ENCODE data around the gene RNF115. TPM values are rescaled to one million over a fixed set of nuclear protein-coding genes. Genes with fewer than 3 reads are reported as not detected.

Gene RNF115
- total RNA-seq, 1 experiment from 2014 or later: 11.0 TPM

DNA sequence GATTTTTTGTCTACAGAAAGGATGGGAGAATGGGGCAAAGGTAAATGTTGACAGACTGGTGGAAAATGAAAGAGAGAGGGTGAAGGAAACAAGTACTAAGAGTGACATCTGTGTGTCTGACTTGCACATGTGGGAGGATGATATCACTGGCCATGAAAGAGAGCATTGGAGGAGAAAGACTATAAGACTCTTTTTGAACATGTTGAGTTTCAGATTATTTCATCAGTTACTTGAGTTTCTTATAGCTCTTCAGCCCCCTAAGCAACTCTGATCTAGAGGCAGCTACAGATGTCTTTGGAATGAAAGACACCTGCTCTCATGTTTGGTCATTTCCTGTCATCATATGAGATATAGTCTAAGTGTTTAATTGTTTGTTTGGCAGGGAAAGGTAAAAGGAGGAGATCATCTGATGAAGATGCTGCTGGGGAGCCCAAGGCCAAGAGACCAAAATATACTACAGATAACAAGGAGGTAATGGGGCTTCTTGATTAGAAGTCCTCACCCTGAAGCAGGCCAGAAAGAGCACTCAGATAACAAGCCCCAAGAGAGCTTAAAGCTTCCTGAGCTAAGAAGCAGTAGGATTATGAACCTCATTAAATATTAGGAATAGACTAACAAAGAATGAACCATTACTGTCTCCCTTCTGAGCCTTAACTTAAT is 4.6 kb upstream of the RNF115 start:
- no peak overlapping the region for H3K14ac ChIP-seq (ENCODE audit: insufficient read depth, low read length)
- no peak overlapping the region for H2BK12ac ChIP-seq (ENCODE audit: insufficient read length, low read depth, low read length)
- H4K20me1 ChIP-seq (ENCODE audit: control insufficient read depth, insufficient read depth, insufficient read length): no peaks in the 10 kb centered on the region
- H3T11ph ChIP-seq (ENCODE audit: low read length): no peak overlapping the region
- Mint-ChIP-seq H3K4me3 (no peak overlapping the region), H3K4me1 (peaks cover 7% of the 10 kb centered on the region in 2 experiments; a peak in 2 of 4 replicates), H3K27me3 (ENCODE audit: low read depth) (no peaks in the 10 kb centered on the region; the same call in 1 of the 2 replicates), H3K9me3 (no peaks in the 10 kb centered on the region; a peak in 1 of 5 replicates), H3K27ac (no peak overlapping the region; a peak in 1 of 7 replicates), H3K36me3 (ENCODE audit: insufficient read depth in 1 of 3, low read depth in 3 of 3) (peaks cover 38 to 73% (median 71%) of the 10 kb centered on the region in 3 experiments)
- no peak overlapping the region for H2AK5ac ChIP-seq (ENCODE audit: insufficient read length, low read length)
- no peak overlapping the region for H3K4ac ChIP-seq (ENCODE audit: low read depth, low read length)
- H3K18ac ChIP-seq (ENCODE audit: insufficient read length, low read depth, low read length): no peak overlapping the region
- H2AFZ ChIP-seq (ENCODE audit: low read length): no peak overlapping the region
- H3K9me3 ChIP-seq (ENCODE audit: control insufficient read depth, low read depth, low read length): no peaks in the 10 kb centered on the region
- no peak overlapping the region for H3K23ac ChIP-seq (ENCODE audit: insufficient read length, low read depth, low read length)
- no peak overlapping the region for H2BK120ac ChIP-seq (ENCODE audit: low read depth, low read length, poor library complexity, severe bottlenecking)
- no peak overlapping the region for H3K4me2 ChIP-seq (ENCODE audit: insufficient read depth, insufficient read length, low read length)
- no peak overlapping the region for H2BK20ac ChIP-seq (ENCODE audit: low read depth, low read length, poor library complexity, severe bottlenecking)
- H2BK5ac ChIP-seq (ENCODE audit: insufficient read length, low read length): no peak overlapping the region
- H4K5ac ChIP-seq (ENCODE audit: insufficient read length, low read depth, low read length): no peak overlapping the region
- H3K9ac ChIP-seq (ENCODE audit: extremely low read depth, insufficient read length, low read length): no peak overlapping the region
- peaks cover 3% of the 10 kb centered on the region; the same call in 1 of the 2 replicates for H3K79me2 ChIP-seq (ENCODE audit: insufficient read depth, low read length)
- H3K79me1 ChIP-seq (ENCODE audit: insufficient read depth, low read depth, low read length, poor library complexity, severe bottlenecking): peaks cover 3% of the 10 kb centered on the region
- no peak for DNase-seq
- H4K91ac ChIP-seq (ENCODE audit: insufficient read length, low read depth, low read length): no peak overlapping the region
- peaks cover 7% of the 10 kb centered on the region for H3K23me2 ChIP-seq (ENCODE audit: insufficient read length, low read depth, low read length, poor library complexity, severe bottlenecking)
- TF ChIP-seq, protein P1, sequence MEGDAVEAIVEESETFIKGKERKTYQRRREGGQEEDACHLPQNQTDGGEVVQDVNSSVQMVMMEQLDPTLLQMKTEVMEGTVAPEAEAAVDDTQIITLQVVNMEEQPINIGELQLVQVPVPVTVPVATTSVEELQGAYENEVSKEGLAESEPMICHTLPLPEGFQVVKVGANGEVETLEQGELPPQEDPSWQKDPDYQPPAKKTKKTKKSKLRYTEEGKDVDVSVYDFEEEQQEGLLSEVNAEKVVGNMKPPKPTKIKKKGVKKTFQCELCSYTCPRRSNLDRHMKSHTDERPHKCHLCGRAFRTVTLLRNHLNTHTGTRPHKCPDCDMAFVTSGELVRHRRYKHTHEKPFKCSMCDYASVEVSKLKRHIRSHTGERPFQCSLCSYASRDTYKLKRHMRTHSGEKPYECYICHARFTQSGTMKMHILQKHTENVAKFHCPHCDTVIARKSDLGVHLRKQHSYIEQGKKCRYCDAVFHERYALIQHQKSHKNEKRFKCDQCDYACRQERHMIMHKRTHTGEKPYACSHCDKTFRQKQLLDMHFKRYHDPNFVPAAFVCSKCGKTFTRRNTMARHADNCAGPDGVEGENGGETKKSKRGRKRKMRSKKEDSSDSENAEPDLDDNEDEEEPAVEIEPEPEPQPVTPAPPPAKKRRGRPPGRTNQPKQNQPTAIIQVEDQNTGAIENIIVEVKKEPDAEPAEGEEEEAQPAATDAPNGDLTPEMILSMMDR (conservative IDR thresholded peaks at IDR 0.05): no peak
- no peak overlapping the region for H3K56ac ChIP-seq (ENCODE audit: insufficient read length, low read depth, low read length)
- no peaks in the 10 kb centered on the region for H3K4me1 ChIP-seq (ENCODE audit: insufficient read depth, low read length)
- no peak overlapping the region for H4K8ac ChIP-seq (replicated peaks; ENCODE audit: insufficient read length, low read depth, low read length)
- H2BK15ac ChIP-seq (ENCODE audit: low read depth, low read length): no peak overlapping the region
- no peaks in the 10 kb centered on the region for H3K27me3 ChIP-seq (ENCODE audit: insufficient read depth, low read length)
- H3K27ac ChIP-seq (ENCODE audit: insufficient read length, low read depth, low read length): no peak overlapping the region
